Upper lobe of right lung (tissue), 1 donor: ENCODE measurements around the gene SND1. TPM values are rescaled to one million over a fixed set of nuclear protein-coding genes. Genes with fewer than 3 reads are reported as not detected.

ENCODE experiments used
- ATAC-seq: fragments of 200-7000 bp; cut with Tn5 transposase; one replicate; pipeline ENCODE4 v1.9.1; 2020; ENCODE audit warnings: mild to moderate bottlenecking, moderate library complexity
- DNase-seq: peaks from one replicate; pipeline ENCODE4 v3.0.0-alpha.2; 2020
- H3K27ac ChIP-seq: fragments of 200-600 bp; one replicate; pipeline ENCODE4 v1.8.0; 2022
- H3K27me3 ChIP-seq: fragments of 200-600 bp; one replicate; pipeline ENCODE4 v1.8.0; 2022; ENCODE audit warnings: mild to moderate bottlenecking
- H3K36me3 ChIP-seq: fragments of 200-600 bp; one replicate; pipeline ENCODE4 v1.8.0; 2022
- H3K4me1 ChIP-seq: fragments of 200-600 bp; one replicate; pipeline ENCODE4 v1.8.0; 2022
- H3K4me3 ChIP-seq: fragments of 200-600 bp; one replicate; pipeline ENCODE4 v1.8.0; 2022; ENCODE audit warnings: mild to moderate bottlenecking
- H3K9me3 ChIP-seq: fragments of 200-600 bp; one replicate; pipeline ENCODE4 v1.8.0; 2022
- intact Hi-C: fragments of 100-400 bp; cut with DNase I; formaldehyde crosslinking; loops from one replicate; pipeline ENCODE4 v1.11.0; 2022
- total RNA-seq: library from RNA; stranded (reverse); fragmentation: NEBNext Ultra II Directional; extraction: Animal tissue kit (Norgen Biotek cat#: 25700); gene quantifications from one replicate; pipeline ENCODE4 v1.2.1, GENCODE V29; 2021
- TF ChIP-seq, protein P1 (sequence below): fragments of 200-600 bp; IDR thresholded peaks from one replicate; pipeline ENCODE4 v1.8.0; 2022; ENCODE audit warnings: antibody characterized with exemption
- donor health status: DM: no; HTN: yes; CAD: no; lungs with severe emphysema.

SND1 gene
- total RNA-seq, 1 donor from 2014 or later = 150 TPM

DNA sequence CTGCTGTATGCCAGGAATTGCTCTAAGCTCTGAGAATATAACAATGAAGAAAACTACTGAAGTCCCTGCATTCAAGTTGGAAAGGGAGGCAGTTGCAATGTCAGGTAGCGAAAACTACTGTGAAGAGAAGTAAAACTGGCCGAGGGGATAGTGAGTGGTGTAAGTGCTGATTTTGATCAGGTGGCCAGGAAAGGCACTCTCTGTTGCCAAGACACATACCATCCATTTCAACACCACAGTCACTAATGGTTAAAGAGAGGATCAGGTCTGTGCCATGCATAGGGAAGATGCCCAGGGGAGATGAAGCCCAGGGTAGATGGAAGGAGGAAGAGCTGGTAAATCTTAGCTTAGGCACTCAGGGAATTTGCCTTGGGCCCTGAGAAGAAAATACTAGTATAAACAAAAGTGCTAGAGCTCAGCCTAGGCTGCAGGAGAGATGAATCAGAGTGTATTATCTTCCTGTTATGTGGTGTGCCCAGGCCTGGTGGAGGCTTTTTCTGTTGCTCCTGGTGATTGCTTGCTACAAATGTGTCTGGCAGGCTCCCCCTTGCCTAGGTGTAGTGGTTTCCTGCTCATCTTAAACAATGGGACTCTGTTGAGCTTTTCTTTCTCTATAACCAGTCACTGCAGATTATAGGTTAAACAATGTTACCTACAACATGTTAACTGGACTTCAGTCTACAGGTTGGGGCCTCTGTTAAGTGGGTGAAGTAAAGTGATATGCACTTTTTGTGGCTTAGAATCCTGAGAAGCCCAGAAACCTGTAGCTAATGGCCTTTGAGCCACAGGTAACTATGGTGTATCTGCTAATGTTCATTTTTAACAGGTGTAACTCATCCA is 253.7 kb downstream of the SND1 start:
- no peak for ATAC-seq
- intact Hi-C loops = no loop called here
- H3K27ac ChIP-seq = no peak overlapping the region
- no peak for DNase-seq
- H3K4me1 ChIP-seq = peaks cover 19% of the 10 kb centered on the region
- TF ChIP-seq, protein P1, sequence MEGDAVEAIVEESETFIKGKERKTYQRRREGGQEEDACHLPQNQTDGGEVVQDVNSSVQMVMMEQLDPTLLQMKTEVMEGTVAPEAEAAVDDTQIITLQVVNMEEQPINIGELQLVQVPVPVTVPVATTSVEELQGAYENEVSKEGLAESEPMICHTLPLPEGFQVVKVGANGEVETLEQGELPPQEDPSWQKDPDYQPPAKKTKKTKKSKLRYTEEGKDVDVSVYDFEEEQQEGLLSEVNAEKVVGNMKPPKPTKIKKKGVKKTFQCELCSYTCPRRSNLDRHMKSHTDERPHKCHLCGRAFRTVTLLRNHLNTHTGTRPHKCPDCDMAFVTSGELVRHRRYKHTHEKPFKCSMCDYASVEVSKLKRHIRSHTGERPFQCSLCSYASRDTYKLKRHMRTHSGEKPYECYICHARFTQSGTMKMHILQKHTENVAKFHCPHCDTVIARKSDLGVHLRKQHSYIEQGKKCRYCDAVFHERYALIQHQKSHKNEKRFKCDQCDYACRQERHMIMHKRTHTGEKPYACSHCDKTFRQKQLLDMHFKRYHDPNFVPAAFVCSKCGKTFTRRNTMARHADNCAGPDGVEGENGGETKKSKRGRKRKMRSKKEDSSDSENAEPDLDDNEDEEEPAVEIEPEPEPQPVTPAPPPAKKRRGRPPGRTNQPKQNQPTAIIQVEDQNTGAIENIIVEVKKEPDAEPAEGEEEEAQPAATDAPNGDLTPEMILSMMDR = no peak
- no peaks in the 10 kb centered on the region for H3K36me3 ChIP-seq
- H3K27me3 ChIP-seq = no peaks in the 10 kb centered on the region
- no peaks in the 10 kb centered on the region for H3K9me3 ChIP-seq
- no peak overlapping the region for H3K4me3 ChIP-seq

DNA sequence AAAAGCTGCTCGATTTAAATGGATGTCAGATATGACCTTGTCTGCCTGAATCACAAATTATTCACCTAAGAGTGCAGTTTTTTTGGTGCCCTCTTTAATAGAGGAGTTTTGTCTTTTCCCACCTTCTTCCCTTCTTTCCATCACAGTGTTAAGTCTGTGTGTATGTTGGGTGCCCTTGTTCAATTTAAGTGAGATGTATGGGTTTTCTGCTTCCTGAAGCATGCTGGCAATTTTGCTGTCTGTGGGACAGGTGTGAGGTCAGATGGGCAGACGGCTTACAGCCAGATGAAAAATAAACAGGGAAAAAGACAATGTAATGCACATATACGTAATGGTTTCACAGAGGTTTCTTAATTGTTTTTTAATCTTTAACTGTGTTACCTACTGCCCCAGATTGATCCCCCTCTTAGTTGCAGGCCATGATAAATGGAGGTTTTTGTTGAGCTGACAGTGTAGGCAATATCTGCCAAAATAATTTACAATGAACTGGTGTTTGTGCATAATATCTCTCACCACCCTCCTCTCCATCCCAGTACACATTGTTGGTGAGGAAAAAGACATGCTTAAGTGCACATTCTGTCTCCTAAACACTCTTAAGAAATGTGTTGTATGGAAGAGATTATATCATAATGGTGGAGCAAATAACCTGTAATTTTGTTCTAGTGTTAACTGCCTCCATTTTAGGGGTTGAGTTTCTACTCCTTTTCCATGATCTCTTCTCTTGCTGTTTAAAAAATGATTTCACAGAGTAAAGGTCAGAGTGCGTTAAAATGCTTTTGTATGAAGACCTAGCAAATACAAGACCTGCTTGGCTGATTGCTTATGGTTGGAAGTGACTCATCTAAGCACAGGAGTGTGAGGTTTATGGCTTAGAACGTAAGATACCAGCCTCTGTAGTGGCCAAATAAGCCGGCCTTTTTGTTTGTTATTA is 255.4 kb downstream of the SND1 start:
- H3K9me3 ChIP-seq = no peaks in the 10 kb centered on the region
- no peaks in the 10 kb centered on the region for H3K36me3 ChIP-seq
- DNase-seq (no peak), ATAC-seq (no peak)
- intact Hi-C loops = no loop called here
- H3K4me1 ChIP-seq = peaks cover 5% of the 10 kb centered on the region
- H3K27me3 ChIP-seq = no peaks in the 10 kb centered on the region
- TF ChIP-seq, protein P1 = no peak
- H3K27ac ChIP-seq = no peak overlapping the region
- H3K4me3 ChIP-seq = no peak overlapping the region

DNA sequence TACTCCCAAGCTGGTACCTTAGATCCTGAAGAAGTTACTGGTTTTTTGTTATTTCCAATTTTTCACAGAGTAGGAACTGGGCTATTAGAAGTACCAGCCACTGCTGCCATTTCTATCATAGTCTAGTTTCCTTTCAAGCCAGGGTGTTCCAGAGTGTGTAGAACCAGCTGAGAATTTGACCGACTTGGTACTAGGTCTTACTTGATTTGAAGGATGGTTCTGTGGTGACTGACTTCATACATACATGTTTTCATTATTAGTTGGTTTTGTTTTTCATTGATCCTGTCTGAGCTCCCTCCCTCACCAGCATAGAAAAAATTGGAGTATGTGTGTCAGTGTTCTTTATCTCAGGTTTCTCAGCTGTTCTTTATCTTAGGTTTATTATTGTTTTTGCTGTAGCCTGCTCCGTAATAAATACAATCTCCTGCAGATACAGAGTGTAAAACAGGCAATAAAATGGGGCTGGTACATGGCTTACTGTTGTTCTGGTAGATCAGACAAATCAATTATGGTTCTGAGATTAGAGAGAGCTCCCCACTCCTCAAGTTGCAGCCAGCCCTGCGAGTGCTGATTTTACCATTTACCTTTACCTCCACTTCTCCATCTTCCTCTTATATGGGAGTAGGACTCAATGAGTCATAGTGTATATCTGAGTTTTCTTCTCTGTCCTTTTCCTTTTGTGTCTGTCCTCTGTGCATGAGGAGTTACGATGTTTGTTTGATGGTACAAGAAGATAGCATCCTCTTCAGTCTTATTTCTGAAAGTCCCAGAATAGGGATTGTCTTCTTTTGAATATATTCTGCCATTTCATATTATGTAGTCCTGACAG is 256.6 kb downstream of the SND1 start:
- Histone ChIP-seq H3K27ac (no peak overlapping the region), H3K4me3 (no peak overlapping the region), H3K27me3 (no peaks in the 10 kb centered on the region), H3K36me3 (no peaks in the 10 kb centered on the region), H3K4me1 (peaks cover 5% of the 10 kb centered on the region), H3K9me3 (no peaks in the 10 kb centered on the region)
- TF ChIP-seq, protein P1 = no peak
- no peak for DNase-seq
- intact Hi-C loops = no loop called here
- no peak for ATAC-seq

DNA sequence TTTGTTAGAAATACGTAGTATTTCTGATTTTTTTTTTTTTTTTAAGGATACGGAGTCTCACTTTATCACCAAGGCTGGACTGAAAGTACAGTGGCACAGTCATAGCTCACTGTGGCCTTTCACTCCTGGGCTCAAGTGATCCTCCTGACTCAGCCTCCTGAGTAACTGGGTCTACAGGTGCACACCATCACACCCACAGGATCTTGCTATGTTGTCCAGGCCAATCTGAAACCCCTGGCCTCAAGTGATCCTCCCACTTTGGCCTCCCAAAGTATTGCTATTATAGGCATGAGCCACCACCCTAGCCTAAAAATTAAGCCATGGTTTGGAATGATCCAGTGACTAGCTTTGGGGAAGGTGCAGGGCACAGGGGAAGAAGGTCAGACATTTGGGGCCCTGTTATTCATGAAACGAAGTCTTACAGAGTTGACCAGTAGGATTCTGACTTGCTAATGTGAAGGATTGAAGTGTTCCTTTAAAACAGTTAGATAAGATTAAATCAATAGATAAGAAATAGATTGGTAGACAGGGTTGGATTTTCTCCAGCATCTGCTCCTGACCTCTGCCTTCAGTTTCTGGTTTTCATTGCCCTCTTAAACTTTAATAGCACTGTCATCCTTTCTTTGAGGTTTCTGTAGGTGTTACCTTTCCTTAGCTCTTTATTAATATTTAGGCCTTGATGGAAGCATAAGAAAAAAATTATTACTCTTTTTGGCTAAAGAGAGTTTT is 257.6 kb downstream of the SND1 start:
- Histone ChIP-seq H3K27me3 (no peaks in the 10 kb centered on the region), H3K27ac (no peak overlapping the region), H3K36me3 (no peaks in the 10 kb centered on the region), H3K4me3 (no peak overlapping the region), H3K9me3 (no peaks in the 10 kb centered on the region), H3K4me1 (peaks cover 5% of the 10 kb centered on the region)
- intact Hi-C loops = no loop called here
- ATAC-seq = no peak
- TF ChIP-seq, protein P1 = no peak
- DNase-seq = no peak

DNA sequence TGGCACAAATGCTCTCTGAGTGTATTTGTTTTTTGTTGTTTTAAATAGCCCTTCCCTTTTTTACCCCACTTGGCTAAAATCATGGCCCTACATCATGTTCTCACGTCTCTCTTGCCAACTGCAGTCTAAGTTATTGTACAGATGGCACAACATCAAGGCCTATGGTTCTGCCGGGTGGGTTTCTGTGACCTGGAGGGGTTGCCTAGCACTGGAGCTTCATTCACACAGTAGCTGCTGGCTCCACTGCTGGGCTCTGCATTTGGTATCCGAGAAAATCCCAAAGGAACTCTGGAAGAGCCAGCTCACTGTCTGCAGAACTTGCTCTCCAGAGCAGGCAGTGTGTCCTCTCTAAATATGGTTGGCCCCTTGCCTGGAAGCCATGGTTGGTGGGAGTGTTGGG is 258.7 kb downstream of the SND1 start:
- H3K27me3 ChIP-seq = no peaks in the 10 kb centered on the region
- no peaks in the 10 kb centered on the region for H3K9me3 ChIP-seq
- TF ChIP-seq, protein P1 = no peak
- DNase-seq = no peak
- no peak overlapping the region for H3K27ac ChIP-seq
- intact Hi-C loops = no loop called here
- H3K4me1 ChIP-seq = peaks cover under 1% of the 10 kb centered on the region
- ATAC-seq = no peak
- no peaks in the 10 kb centered on the region for H3K36me3 ChIP-seq
- no peak overlapping the region for H3K4me3 ChIP-seq
